Neuronal stem cell (in vitro differentiated cells): ENCODE measurements around the gene SSTR5.

Experiments
- DNase-seq: peaks from one replicate; pipeline ENCODE4 v3.0.0-alpha.2; 2013; ENCODE audit warnings: low spot score
- H2AFZ ChIP-seq: one replicate; pipeline ENCODE4 v1.6.1; 2013; ENCODE audit warnings: mild to moderate bottlenecking, low read length, inconsistent platforms
- H2AK5ac ChIP-seq: 2 replicates; pipeline ENCODE4 v1.6.1; 2013; ENCODE audit warnings: low read depth, mild to moderate bottlenecking, inconsistent platforms, low read length, moderate library complexity, mixed read lengths
- H2BK120ac ChIP-seq: 2 replicates; pipeline ENCODE4 v1.6.1; 2013; ENCODE audit warnings: low read depth, mild to moderate bottlenecking, inconsistent platforms, low read length, moderate library complexity, mixed read lengths
- H2BK12ac ChIP-seq: one replicate; pipeline ENCODE4 v1.6.1; 2013; ENCODE audit warnings: low read length, inconsistent platforms
- H2BK15ac ChIP-seq: 2 replicates; pipeline ENCODE4 v1.6.1; 2013; ENCODE audit warnings: mild to moderate bottlenecking, low read length, inconsistent platforms, mixed read lengths
- H2BK5ac ChIP-seq: one replicate; pipeline ENCODE4 v1.6.1; 2013; ENCODE audit warnings: inconsistent platforms, mild to moderate bottlenecking, low read length, moderate library complexity
- H3K14ac ChIP-seq: one replicate; pipeline ENCODE4 v1.6.1; 2013; ENCODE audit warnings: low read length, inconsistent platforms
- H3K18ac ChIP-seq: 2 replicates; pipeline ENCODE4 v1.6.1; 2013; ENCODE audit warnings: low read length, inconsistent platforms
- H3K23ac ChIP-seq: 2 replicates; pipeline ENCODE4 v1.6.1; 2013; ENCODE audit warnings: low read depth, mild to moderate bottlenecking, mixed read lengths, low read length, inconsistent platforms; ENCODE audit not compliant: poor library complexity
- H3K27ac ChIP-seq: replicated peaks from 3 replicates; pipeline ENCODE4 v1.5.1; 2013; ENCODE audit warnings: low read length, inconsistent platforms
- H3K27me3 ChIP-seq, 3 experiments: 2 replicates each; pipeline ENCODE4 v1.6.1; 2013; ENCODE audit warnings: low read length in 3 of 3, mild to moderate bottlenecking in 2 of 3, inconsistent platforms in 1 of 3, low read depth in 1 of 3, mixed read lengths in 1 of 3, moderate library complexity in 1 of 3; ENCODE audit not compliant: control insufficient read depth in 3 of 3, insufficient read depth in 3 of 3
- H3K36me3 ChIP-seq, 2 donors: replicated peaks in 1 of 2; 2 replicates each; pipeline ENCODE4 v1.6.1; 2013; ENCODE audit warnings: low read length in 2 of 2; ENCODE audit not compliant: control insufficient read depth in 2 of 2, insufficient read depth in 2 of 2
- H3K4ac ChIP-seq: 2 replicates; pipeline ENCODE4 v1.6.1; 2013; ENCODE audit warnings: inconsistent platforms, mild to moderate bottlenecking, low read length, moderate library complexity
- H3K4me1 ChIP-seq, 2 donors: 1 replicate in 1 of 2; 2 replicates in 1 of 2; pipeline ENCODE4 v1.6.1; 2013; ENCODE audit warnings: low read length in 2 of 2, low read depth in 1 of 2; ENCODE audit not compliant: control insufficient read depth in 2 of 2, insufficient read depth in 1 of 2
- H3K4me2 ChIP-seq: one replicate; pipeline ENCODE4 v1.6.1; 2013; ENCODE audit warnings: mild to moderate bottlenecking, low read length, inconsistent platforms; ENCODE audit not compliant: insufficient read depth, poor library complexity, severe bottlenecking
- H3K4me3 ChIP-seq, 2 donors: 2 replicates each; pipeline ENCODE4 v1.5.1; 2013; ENCODE audit warnings: low read length in 2 of 2, mild to moderate bottlenecking in 2 of 2, inconsistent platforms in 1 of 2, moderate library complexity in 1 of 2
- H3K79me1 ChIP-seq: one replicate; pipeline ENCODE4 v1.6.1; 2013; ENCODE audit warnings: low read depth, mild to moderate bottlenecking, inconsistent platforms, low read length, moderate library complexity
- H3K9ac ChIP-seq: one replicate; pipeline ENCODE4 v1.6.1; 2013; ENCODE audit warnings: mild to moderate bottlenecking, low read depth, low read length, inconsistent platforms; ENCODE audit not compliant: poor library complexity
- H3K9me3 ChIP-seq, 2 donors: replicated peaks in 1 of 2; 2 replicates each; pipeline versions ENCODE3 to v1.6.1; 2013; ENCODE audit warnings: low read length in 2 of 2, mild to moderate bottlenecking in 2 of 2, inconsistent platforms in 1 of 2, low read depth in 1 of 2, mixed read lengths in 1 of 2, moderate library complexity in 1 of 2; ENCODE audit not compliant: control insufficient read depth in 2 of 2, insufficient read depth in 1 of 2
- H4K8ac ChIP-seq: one replicate; pipeline ENCODE4 v1.6.1; 2013; ENCODE audit warnings: low read depth, mild to moderate bottlenecking, inconsistent platforms, low read length, moderate library complexity
- H4K91ac ChIP-seq: one replicate; pipeline ENCODE4 v1.6.1; 2013; ENCODE audit warnings: low read length, low read depth, mild to moderate bottlenecking, inconsistent platforms; ENCODE audit not compliant: poor library complexity
- WGBS, 2 donors: extraction: QIAGEN DNeasy Blood & Tissue Kit; methylation state at CpG; one replicate each; pipeline ENCODE4 v1.1.7; 2013; ENCODE audit warnings: missing lambda C conversion rate in 2 of 2, mixed read lengths in 1 of 2; ENCODE audit not compliant: insufficient read length in 2 of 2, insufficient replicate concordance in 1 of 2; ENCODE audit errors: extremely low coverage in 2 of 2; 5-methylcytosine and 5-hydroxymethylcytosine counted together

Gene SSTR5

GRCh38 chr16:1048442-1049112 is 24.0 kb upstream of the SSTR5 start:
- DNase-seq: peak; percentile 63
- no CpG with 5 or more reads among the region's 37 CpGs for WGBS, 2 donors

GRCh38 chr16:1049113-1049975 is 23.2 kb upstream of the SSTR5 start:
- Histone ChIP-seq H3K18ac (peak overlapping the region; percentile 100), H2AK5ac (peak overlapping the region; percentile 99)

More at GRCh38 chr16:1048442-1049112, 24.0 kb upstream of the SSTR5 start:
- Histone ChIP-seq H2BK120ac (peak overlapping the region; percentile 47), H3K4me1 (peaks cover 11 to 14% of the 10 kb centered on the region in 2 donors), H3K4me3 (no peak overlapping the region), H2BK12ac (peak overlapping the region; percentile 94), H3K9me3 (peaks cover 0 to 1% of the 10 kb centered on the region in 2 donors), H3K36me3 (no peaks in the 10 kb centered on the region), H2AFZ (peak overlapping the region; percentile 56), H2BK15ac (peak overlapping the region; percentile 100), H3K27me3 (peaks cover 0 to 30% (median 0%) of the 10 kb centered on the region in 3 experiments), H2BK5ac (peak overlapping the region; percentile 87), H4K8ac (peak overlapping the region; percentile 92), H3K18ac (peak overlapping the region; percentile 100), H3K9ac (peak overlapping the region; percentile 70), H2AK5ac (peak overlapping the region; percentile 99), H3K23ac (peak overlapping the region; percentile 85), H4K91ac (no peak overlapping the region), H3K79me1 (peaks cover 2% of the 10 kb centered on the region), H3K4me2 (peak overlapping the region; percentile 18), H3K27ac (no peak overlapping the region), H3K4ac (peak overlapping the region; percentile 98), H3K14ac (peak overlapping the region; percentile 71)

GRCh38 chr16:1049976-1050247 is 22.6 kb upstream of the SSTR5 start:
- Histone ChIP-seq H3K4me3 (no peak overlapping the region), H3K18ac (peak overlapping the region; percentile 89), H3K9me3 (peaks cover 0 to 1% of the 10 kb centered on the region in 2 donors), H2BK15ac (peak overlapping the region; percentile 100), H2BK120ac (no peak overlapping the region), H3K14ac (no peak overlapping the region), H2AK5ac (peak overlapping the region; percentile 99), H2BK5ac (no peak overlapping the region), H3K9ac (peak overlapping the region; percentile 21), H3K4me1 (peaks cover 16 to 19% of the 10 kb centered on the region in 2 donors), H2AFZ (no peak overlapping the region), H4K91ac (peak overlapping the region; percentile 79), H3K36me3 (no peaks in the 10 kb centered on the region), H3K27me3 (peaks cover 0 to 30% (median 0%) of the 10 kb centered on the region in 3 experiments), H2BK12ac (peak overlapping the region; percentile 94), H4K8ac (no peak overlapping the region), H3K4me2 (no peak overlapping the region), H3K27ac (no peak overlapping the region), H3K79me1 (peaks cover 2% of the 10 kb centered on the region), H3K4ac (no peak overlapping the region), H3K23ac (peak overlapping the region; percentile 55)
- no peak for DNase-seq
- WGBS, 2 donors: no CpG with 5 or more reads among the region's 11 CpGs

More at GRCh38 chr16:1049113-1049975, 23.2 kb upstream of the SSTR5 start:
- no peak overlapping the region for H3K4me3 ChIP-seq
- H3K4me1 ChIP-seq: peaks cover 11 to 14% of the 10 kb centered on the region in 2 donors
- H3K4ac ChIP-seq: peak overlapping the region; percentile 98
- peak overlapping the region; percentile 56 for H2AFZ ChIP-seq
- H3K9ac ChIP-seq: peak overlapping the region; percentile 30
- peaks cover 2% of the 10 kb centered on the region for H3K79me1 ChIP-seq
- peak overlapping the region; percentile 47 for H2BK120ac ChIP-seq
- H3K27me3 ChIP-seq: peaks cover 0 to 30% (median 0%) of the 10 kb centered on the region in 3 experiments
- peak overlapping the region; percentile 85 for H4K91ac ChIP-seq
- DNase-seq: no peak
- peak overlapping the region; percentile 100 for H2BK15ac ChIP-seq
- H2BK12ac ChIP-seq: peak overlapping the region; percentile 94
- peak overlapping the region; percentile 87 for H2BK5ac ChIP-seq
- no peaks in the 10 kb centered on the region for H3K36me3 ChIP-seq
- no peak overlapping the region for H3K27ac ChIP-seq
- peak overlapping the region; percentile 92 for H4K8ac ChIP-seq
- H3K23ac ChIP-seq: peak overlapping the region; percentile 85
- H3K4me2 ChIP-seq: no peak overlapping the region
- peak overlapping the region; percentile 71 for H3K14ac ChIP-seq
- no CpG with 5 or more reads among the region's 31 CpGs for WGBS, 2 donors
- H3K9me3 ChIP-seq: peaks cover 0 to 1% of the 10 kb centered on the region in 2 donors

GRCh38 chr16:1050516-1050915 is 22.0 kb upstream of the SSTR5 start:
- Histone ChIP-seq H3K27ac (no peak overlapping the region), H3K4me2 (no peak overlapping the region), H3K9ac (no peak overlapping the region), H3K14ac (no peak overlapping the region), H3K27me3 (peaks cover 0 to 30% (median 0%) of the 10 kb centered on the region in 3 experiments), H4K91ac (peak overlapping the region; percentile 79), H3K79me1 (peaks cover 2% of the 10 kb centered on the region), H3K18ac (no peak overlapping the region), H2BK12ac (peak overlapping the region; percentile 75), H3K9me3 (peaks cover 0 to 1% of the 10 kb centered on the region in 2 donors), H2BK15ac (peak overlapping the region; percentile 100), H3K4me1 (peaks cover 17 to 18% of the 10 kb centered on the region in 2 donors), H2AK5ac (peak overlapping the region; percentile 99), H3K23ac (peak overlapping the region; percentile 55), H2BK5ac (peak overlapping the region; percentile 53), H3K4me3 (no peak overlapping the region), H2BK120ac (no peak overlapping the region), H3K4ac (no peak overlapping the region), H2AFZ (no peak overlapping the region), H3K36me3 (no peaks in the 10 kb centered on the region), H4K8ac (no peak overlapping the region)
- DNase-seq: no peak
- WGBS, 2 donors: no CpG with 5 or more reads among the region's 30 CpGs
